ENCODE results near the gene METTL16. TPM values are rescaled to one million over a fixed set of nuclear protein-coding genes. Genes with fewer than 3 reads are reported as not detected.
"Not testable (repeated sequence)": the region's sequence is repeated elsewhere in the genome, so short reads cannot be mapped to it uniquely, and the experiment has no call there.

METTL16 gene
- total and polyA plus RNA-seq, 2 donors (not counting 1 experiment from before 2014, with no cell fraction given) = 19.2 to 56.5 TPM

- WGBS (ENCODE audit: insufficient coverage) = 100% methylated on average over 6 of the region's 8 CpGs
- TF ChIP-seq CTCF (IDR thresholded peaks at IDR 0.05) (no peak), EZH2 (IDR thresholded peaks at IDR 0.05; ENCODE audit: borderline replicate concordance, insufficient read depth, low read depth, low read length, poor library complexity, severe bottlenecking) (no peak)
- H3K4me1 ChIP-seq (ENCODE audit: control insufficient read depth in 2 of 2, insufficient read depth in 2 of 2, low read length in 2 of 2) = no peaks in the 10 kb centered on the region
- H3K27me3 ChIP-seq (replicated peaks in 1 of 4; ENCODE audit: control extremely low read depth in 1 of 4, control insufficient read depth in 3 of 4, insufficient read depth in 4 of 4, low read length in 3 of 4) = no peaks in the 10 kb centered on the region
- no peak overlapping the region for H3K4me3 Mint-ChIP-seq
- peaks cover 9% of the 10 kb centered on the region for H3K4me1 Mint-ChIP-seq
- H3K27ac ChIP-seq (ENCODE audit: low read length in 2 of 2) = no peak overlapping the region
- H3K9ac ChIP-seq (ENCODE audit: low read length) = no peak overlapping the region
- H3K9me3 ChIP-seq (ENCODE audit: control extremely low read depth in 1 of 3, control insufficient read depth in 2 of 3, insufficient read depth in 1 of 3, low read length in 2 of 3) = peaks cover 0 to 6% (median 0%) of the 10 kb centered on the region in 3 donors
- no peak overlapping the region for H3K4me3 ChIP-seq (ENCODE audit: control extremely low read depth in 1 of 5, extremely low read depth in 1 of 5, insufficient read depth in 1 of 5, low read depth in 2 of 5, low read length in 4 of 5)
- H3K27me3 Mint-ChIP-seq = no peaks in the 10 kb centered on the region
- H4K20me1 ChIP-seq (ENCODE audit: control insufficient read depth, insufficient read depth, low read length, poor library complexity, severe bottlenecking) = peaks cover 13% of the 10 kb centered on the region
- H3K9me3 Mint-ChIP-seq (ENCODE audit: insufficient read depth) = no peaks in the 10 kb centered on the region
- ChIA-PET POLR2A (no interaction called here), CTCF (interaction anchor here (0.7 to 1.4 kb wide), 2 partner anchors 13 to 851 kb away, joined by 3 read pairs; no protein-coding TSS in a partner anchor)
- peaks cover 87% of the 10 kb centered on the region for H3K79me2 ChIP-seq (ENCODE audit: control insufficient read depth, insufficient read depth, low read length)
- intact Hi-C loops (cut with micrococcal nuclease) = no loop called here
- H3K27ac Mint-ChIP-seq = no peak overlapping the region
- H2AFZ ChIP-seq (ENCODE audit: insufficient read depth, low read depth, low read length, poor library complexity, severe bottlenecking) = no peak overlapping the region
- DNase-seq = no peak
- H3K36me3 ChIP-seq (replicated peaks in 1 of 2; ENCODE audit: control extremely low read depth in 1 of 2, control insufficient read depth in 1 of 2, extremely low read depth in 1 of 2, insufficient read depth in 2 of 2, low read length in 1 of 2) = peaks cover 13 to 38% of the 10 kb centered on the region in 2 experiments
- no peak overlapping the region for H3K4me2 ChIP-seq (replicated peaks; ENCODE audit: low read depth, low read length, poor library complexity, severe bottlenecking)
- ATAC-seq (ENCODE audit: low read depth) = no peak
These were observed 11.2 kb downstream of the METTL16 start for GRCh38 chr17:2500446-2500845.

- Histone ChIP-seq H3K27ac (ENCODE audit: low read length in 2 of 2) (peak overlapping the region in 1 of 2 donors; percentile 48), H4K20me1 (ENCODE audit: control insufficient read depth, insufficient read depth, low read length, poor library complexity, severe bottlenecking) (peaks cover 40% of the 10 kb centered on the region), H3K4me1 (ENCODE audit: control insufficient read depth in 2 of 2, insufficient read depth in 2 of 2, low read length in 2 of 2) (peaks cover 12% of the 10 kb centered on the region in 2 donors), H3K79me2 (ENCODE audit: control insufficient read depth, insufficient read depth, low read length) (peaks cover 52% of the 10 kb centered on the region), H3K4me2 (replicated peaks; ENCODE audit: low read depth, low read length, poor library complexity, severe bottlenecking) (peak overlapping the region; percentile 30)
- H2AFZ ChIP-seq (ENCODE audit: insufficient read depth, low read depth, low read length, poor library complexity, severe bottlenecking); H3K9ac ChIP-seq (ENCODE audit: low read length); H3K27me3 Mint-ChIP-seq; H3K36me3 ChIP-seq (replicated peaks in 1 of 2; ENCODE audit: control extremely low read depth in 1 of 2, control insufficient read depth in 1 of 2, extremely low read depth in 1 of 2, insufficient read depth in 2 of 2, low read length in 1 of 2); H3K9me3 Mint-ChIP-seq (ENCODE audit: insufficient read depth); H3K4me3 ChIP-seq (ENCODE audit: control extremely low read depth in 1 of 5, extremely low read depth in 1 of 5, insufficient read depth in 1 of 5, low read depth in 2 of 5, low read length in 4 of 5); H3K9me3 ChIP-seq (ENCODE audit: control extremely low read depth in 1 of 3, control insufficient read depth in 2 of 3, insufficient read depth in 1 of 3, low read length in 2 of 3); H3K27me3 ChIP-seq (replicated peaks in 1 of 4; ENCODE audit: control extremely low read depth in 1 of 4, control insufficient read depth in 3 of 4, insufficient read depth in 4 of 4, low read length in 3 of 4); intact Hi-C loops (cut with micrococcal nuclease): not testable (repeated sequence)
- ChIA-PET POLR2A (interaction anchor here (1.7 kb wide), 1 partner anchor 22 kb away, joined by 3 read pairs; the partner anchor contains the start of gene METTL16), CTCF (interaction anchor here (0.6 to 1.5 kb wide), 2 partner anchors 73 to 107 kb away, joined by 3 to 6 read pairs; no protein-coding TSS in a partner anchor)
- 68% methylated on average over 10 of the region's 15 CpGs for WGBS (ENCODE audit: insufficient coverage)
- ATAC-seq (ENCODE audit: low read depth) (peak; percentile 64), DNase-seq (peak; percentile 56)
- Mint-ChIP-seq H3K4me1 (peaks cover 31% of the 10 kb centered on the region), H3K27ac (peak overlapping the region; percentile 79), H3K4me3 (peak overlapping the region; percentile 45)
These were observed 22.4 kb downstream of the METTL16 start for GRCh38 chr17:2489286-2489685.

Data from B cell (primary cell).